GM06990 (cell line): Measurements from ENCODE around the gene OGDHL.

Experiments
- DNase-seq: peaks from one replicate; pipeline ENCODE4 v3.0.0-alpha.2; 2011; ENCODE audit not compliant: insufficient read length; ENCODE audit errors: extremely low read depth
- H3K27me3 ChIP-seq: replicated peaks from 2 replicates; pipeline ENCODE4 v1.6.0; 2011; ENCODE audit warnings: low read length; ENCODE audit not compliant: control insufficient read depth, insufficient read depth
- H3K36me3 ChIP-seq: 2 replicates; pipeline ENCODE4 v1.5.1; 2011; ENCODE audit warnings: low read length; ENCODE audit not compliant: control insufficient read depth, insufficient read depth
- H3K4me3 ChIP-seq: replicated peaks from 2 replicates; pipeline ENCODE4 v1.5.1; 2011; ENCODE audit warnings: low read depth, mild to moderate bottlenecking, control low read depth, low read length
- CTCF ChIP-seq: IDR thresholded peaks from 2 replicates; pipeline ENCODE4 v1.5.1; 2011; ENCODE audit warnings: low read length, control low read depth, mild to moderate bottlenecking, inconsistent platforms; ENCODE audit not compliant: insufficient read depth, poor library complexity, severe bottlenecking

The OGDHL gene

GRCh38 chr10:49749556-49750491, 12.3 kb downstream of the OGDHL start:
- no peak for TF ChIP-seq CTCF
- DNase-seq, result no peak
- Histone ChIP-seq H3K4me3 (no peak overlapping the region), H3K36me3 (no peaks in the 10 kb centered on the region), H3K27me3 (no peaks in the 10 kb centered on the region)

- Histone ChIP-seq H3K27me3 (no peaks in the 10 kb centered on the region), H3K36me3 (no peaks in the 10 kb centered on the region), H3K4me3 (no peak overlapping the region)
- no peak for DNase-seq
- no peak for TF ChIP-seq CTCF
Measured at GRCh38 chr10:49749144-49749543, 13.0 kb downstream of the OGDHL start.

- H3K27me3 ChIP-seq, result no peaks in the 10 kb centered on the region
- no peak overlapping the region for H3K4me3 ChIP-seq
- H3K36me3 ChIP-seq, result no peaks in the 10 kb centered on the region
- no peak for TF ChIP-seq CTCF
- no peak for DNase-seq
Measured at GRCh38 chr10:49748006-49748405, 14.1 kb downstream of the OGDHL start.

- no peak for TF ChIP-seq CTCF
- Histone ChIP-seq H3K4me3 (no peak overlapping the region), H3K36me3 (no peaks in the 10 kb centered on the region), H3K27me3 (no peaks in the 10 kb centered on the region)
- DNase-seq, result no peak
Measured at GRCh38 chr10:49747303-49747646, 14.8 kb downstream of the OGDHL start.

GRCh38 chr10:49746626-49747302, 15.4 kb downstream of the OGDHL start:
- Histone ChIP-seq H3K4me3 (no peak overlapping the region), H3K36me3 (no peaks in the 10 kb centered on the region), H3K27me3 (no peaks in the 10 kb centered on the region)
- no peak for DNase-seq
- TF ChIP-seq CTCF, result no peak
